CD14-positive monocyte (primary cell): Measurements from ENCODE around the gene VWA5B1. TPM values are rescaled to one million over a fixed set of nuclear protein-coding genes. Genes with fewer than 3 reads are reported as not detected.

Experiments
- DNase-seq, 3 donors: peaks; one replicate each; pipeline ENCODE4 v3.0.0-alpha.2; 2011 to 2022
- H2AFZ ChIP-seq: 2 replicates; pipeline ENCODE4 v1.6.0; 2012; ENCODE audit warnings: mild to moderate bottlenecking, low read depth, low read length, inconsistent platforms; ENCODE audit not compliant: insufficient read depth, poor library complexity, severe bottlenecking
- H3K27ac ChIP-seq, 2 donors: 1 replicate in 1 of 2; 2 replicates in 1 of 2; pipeline ENCODE4 v1.5.1; 2012 to 2013; ENCODE audit warnings: low read length in 2 of 2, control low read depth in 1 of 2, inconsistent platforms in 1 of 2, low read depth in 1 of 2, mild to moderate bottlenecking in 1 of 2
- H3K27me3 ChIP-seq, 2 donors: one replicate each; pipeline versions ENCODE4 v1.6.0 to v1.6.1; 2011 to 2013; ENCODE audit warnings: low read length in 2 of 2; ENCODE audit not compliant: control insufficient read depth in 2 of 2, insufficient read depth in 2 of 2
- H3K36me3 ChIP-seq, 2 donors: replicated peaks in 1 of 2; 1 replicate in 1 of 2; 2 replicates in 1 of 2; pipeline versions ENCODE4 v1.5.1 to v1.6.1; 2012 to 2013; ENCODE audit warnings: low read length in 2 of 2, control low read depth in 1 of 2, inconsistent platforms in 1 of 2, mild to moderate bottlenecking in 1 of 2; ENCODE audit not compliant: insufficient read depth in 2 of 2, control insufficient read depth in 1 of 2
- H3K4me1 ChIP-seq, 2 donors: 1 replicate in 1 of 2; 2 replicates in 1 of 2; pipeline versions ENCODE4 v1.5.1 to v1.6.1; 2012 to 2013; ENCODE audit warnings: low read length in 2 of 2, control low read depth in 1 of 2, inconsistent platforms in 1 of 2, mild to moderate bottlenecking in 1 of 2, moderate library complexity in 1 of 2; ENCODE audit not compliant: insufficient read depth in 2 of 2, control insufficient read depth in 1 of 2
- H3K4me2 ChIP-seq: replicated peaks from 2 replicates; pipeline ENCODE3; 2012; ENCODE audit warnings: low read length, moderate library complexity, mild to moderate bottlenecking; ENCODE audit not compliant: poor library complexity, severe bottlenecking; ENCODE audit errors: extremely low read depth
- H3K4me3 ChIP-seq, 3 experiments: fragments of 200-600 bp in 1 of 3; sonication (generic) in 1 of 3; replicated peaks in 1 of 3; 1 replicate in 2 of 3; 2 replicates in 1 of 3; pipeline ENCODE4 v1.5.1; 2011 to 2013; ENCODE audit warnings: low read length in 3 of 3, mild to moderate bottlenecking in 3 of 3, control low read depth in 2 of 3, low read depth in 2 of 3, inconsistent platforms in 1 of 3, moderate library complexity in 1 of 3
- H3K79me2 ChIP-seq: 2 replicates; pipeline ENCODE4 v1.6.0; 2012; ENCODE audit warnings: mild to moderate bottlenecking, control low read depth, inconsistent platforms, low read length, moderate library complexity; ENCODE audit not compliant: insufficient read depth
- H3K9ac ChIP-seq: 2 replicates; pipeline ENCODE4 v1.6.0; 2017; ENCODE audit warnings: low read length, mild to moderate bottlenecking; ENCODE audit not compliant: insufficient read depth, poor library complexity, severe bottlenecking
- H3K9me3 ChIP-seq, 2 donors: replicated peaks in 1 of 2; 1 replicate in 1 of 2; 2 replicates in 1 of 2; pipeline versions ENCODE4 v1.5.1 to v1.6.1; 2012 to 2013; ENCODE audit warnings: low read length in 2 of 2, control low read depth in 1 of 2; ENCODE audit not compliant: control insufficient read depth in 1 of 2, insufficient read depth in 1 of 2
- H4K20me1 ChIP-seq: 2 replicates; pipeline ENCODE4 v1.6.0; 2012; ENCODE audit warnings: mild to moderate bottlenecking, low read length, control low read depth, moderate library complexity; ENCODE audit not compliant: insufficient read depth
- H3K27ac Mint-ChIP-seq, 7 donors: one replicate each; pipeline ENCODE4 v1.8.0; 2020; ENCODE audit warnings: mild to moderate bottlenecking in 7 of 7, mixed read lengths in 7 of 7, moderate library complexity in 6 of 7, inconsistent platforms in 2 of 7
- H3K27me3 Mint-ChIP-seq, 3 donors: one replicate each; pipeline ENCODE4 v1.8.0; 2021 to 2022; ENCODE audit warnings: low read depth in 3 of 3, mild to moderate bottlenecking in 3 of 3, mixed read lengths in 3 of 3, moderate library complexity in 3 of 3, inconsistent platforms in 1 of 3
- H3K36me3 Mint-ChIP-seq, 2 donors: one replicate each; pipeline ENCODE4 v1.8.0; 2020; ENCODE audit warnings: mixed read lengths in 2 of 2, inconsistent platforms in 1 of 2, mild to moderate bottlenecking in 1 of 2
- H3K4me1 Mint-ChIP-seq: one replicate; pipeline ENCODE4 v1.8.0; 2020; ENCODE audit warnings: mild to moderate bottlenecking, mixed read lengths
- H3K4me3 Mint-ChIP-seq, 2 donors: one replicate each; pipeline ENCODE4 v1.8.0; 2020; ENCODE audit warnings: mild to moderate bottlenecking in 2 of 2, mixed read lengths in 2 of 2, moderate library complexity in 1 of 2
- H3K9me3 Mint-ChIP-seq, 7 donors: one replicate each; pipeline ENCODE4 v1.8.0; 2020 to 2022; ENCODE audit warnings: mixed read lengths in 7 of 7, mild to moderate bottlenecking in 6 of 7, moderate library complexity in 6 of 7, inconsistent platforms in 2 of 7
- WGBS: methylation state at CpG from one replicate; pipeline ENCODE4 v1.1.5; 2013; ENCODE audit warnings: missing lambda C conversion rate; ENCODE audit not compliant: insufficient coverage; 5-methylcytosine and 5-hydroxymethylcytosine counted together
- intact Hi-C, 2 donors: fragments of 100-400 bp; cut with micrococcal nuclease; formaldehyde crosslinking; loops; one replicate each; pipeline versions ENCODE4 v1.15.0 to v1.15.1; 2023
- polyA plus RNA-seq, 3 donors: library from polyadenylated mRNA; depleted of rRNA in 1 of 3; unstranded in 2 of 3; stranded (reverse) in 1 of 3; fragments of 300-500 nt in 2 of 3; fragments of >200 nt in 1 of 3; fragmentation: Illumina TruSeq in 2 of 3; gene quantifications; 1 replicate in 2 of 3; 2 replicates in 1 of 3; pipeline ENCODE4 v1.2.3, GENCODE V29; 2012 to 2021
- TF ChIP-seq, protein P1 (sequence below): fragments of 200-600 bp; IDR thresholded peaks from one replicate; pipeline ENCODE4 v1.8.0; 2022; ENCODE audit warnings: antibody characterized with exemption, mild to moderate bottlenecking

The VWA5B1 gene
- polyA plus RNA-seq, 3 donors = not detected

DNA sequence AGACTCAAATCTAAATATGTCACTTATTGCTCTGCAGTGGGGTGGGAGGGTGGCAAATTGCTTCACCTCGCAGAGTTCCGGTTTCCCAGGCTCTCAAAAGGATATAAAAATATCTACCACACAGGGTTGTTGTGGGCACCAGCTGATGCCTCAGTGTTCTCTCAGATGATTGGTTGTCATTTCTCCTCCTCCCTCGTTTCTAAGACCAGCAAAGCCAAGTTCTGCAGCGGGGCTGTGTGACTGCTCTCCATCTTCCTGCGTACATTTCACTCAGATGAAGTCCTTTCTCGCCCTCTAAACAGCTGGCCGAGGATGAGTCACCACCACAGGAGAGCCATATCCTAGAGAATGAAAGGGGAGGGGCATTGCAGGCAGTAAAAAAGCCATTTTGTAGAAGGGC lies 35.0 kb upstream of the VWA5B1 start:
- no peak overlapping the region for H3K4me2 ChIP-seq
- intact Hi-C loops = no loop called here
- H3K27ac Mint-ChIP-seq = no peak overlapping the region
- WGBS = 61% methylated on average over 3 of the region's 7 CpGs
- peaks cover 0 to 2% of the 10 kb centered on the region in 2 donors for H3K27me3 ChIP-seq
- H2AFZ ChIP-seq = no peak overlapping the region
- no peak overlapping the region for H3K27ac ChIP-seq
- H3K79me2 ChIP-seq = no peaks in the 10 kb centered on the region
- no peaks in the 10 kb centered on the region for H4K20me1 ChIP-seq
- no peak for DNase-seq
- H3K4me1 Mint-ChIP-seq = no peaks in the 10 kb centered on the region
- H3K36me3 Mint-ChIP-seq = no peaks in the 10 kb centered on the region
- no peak overlapping the region for H3K4me3 Mint-ChIP-seq
- no peak overlapping the region for H3K4me3 ChIP-seq
- no peaks in the 10 kb centered on the region for H3K4me1 ChIP-seq
- peaks cover 7 to 17% (median 7%) of the 10 kb centered on the region in 3 donors for H3K27me3 Mint-ChIP-seq
- no peaks in the 10 kb centered on the region for H3K9me3 ChIP-seq
- H3K9ac ChIP-seq = no peak overlapping the region
- no peaks in the 10 kb centered on the region for H3K36me3 ChIP-seq
- peaks cover 0 to 3% (median 0%) of the 10 kb centered on the region in 7 donors for H3K9me3 Mint-ChIP-seq
- TF ChIP-seq, protein P1, sequence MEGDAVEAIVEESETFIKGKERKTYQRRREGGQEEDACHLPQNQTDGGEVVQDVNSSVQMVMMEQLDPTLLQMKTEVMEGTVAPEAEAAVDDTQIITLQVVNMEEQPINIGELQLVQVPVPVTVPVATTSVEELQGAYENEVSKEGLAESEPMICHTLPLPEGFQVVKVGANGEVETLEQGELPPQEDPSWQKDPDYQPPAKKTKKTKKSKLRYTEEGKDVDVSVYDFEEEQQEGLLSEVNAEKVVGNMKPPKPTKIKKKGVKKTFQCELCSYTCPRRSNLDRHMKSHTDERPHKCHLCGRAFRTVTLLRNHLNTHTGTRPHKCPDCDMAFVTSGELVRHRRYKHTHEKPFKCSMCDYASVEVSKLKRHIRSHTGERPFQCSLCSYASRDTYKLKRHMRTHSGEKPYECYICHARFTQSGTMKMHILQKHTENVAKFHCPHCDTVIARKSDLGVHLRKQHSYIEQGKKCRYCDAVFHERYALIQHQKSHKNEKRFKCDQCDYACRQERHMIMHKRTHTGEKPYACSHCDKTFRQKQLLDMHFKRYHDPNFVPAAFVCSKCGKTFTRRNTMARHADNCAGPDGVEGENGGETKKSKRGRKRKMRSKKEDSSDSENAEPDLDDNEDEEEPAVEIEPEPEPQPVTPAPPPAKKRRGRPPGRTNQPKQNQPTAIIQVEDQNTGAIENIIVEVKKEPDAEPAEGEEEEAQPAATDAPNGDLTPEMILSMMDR = no peak

DNA sequence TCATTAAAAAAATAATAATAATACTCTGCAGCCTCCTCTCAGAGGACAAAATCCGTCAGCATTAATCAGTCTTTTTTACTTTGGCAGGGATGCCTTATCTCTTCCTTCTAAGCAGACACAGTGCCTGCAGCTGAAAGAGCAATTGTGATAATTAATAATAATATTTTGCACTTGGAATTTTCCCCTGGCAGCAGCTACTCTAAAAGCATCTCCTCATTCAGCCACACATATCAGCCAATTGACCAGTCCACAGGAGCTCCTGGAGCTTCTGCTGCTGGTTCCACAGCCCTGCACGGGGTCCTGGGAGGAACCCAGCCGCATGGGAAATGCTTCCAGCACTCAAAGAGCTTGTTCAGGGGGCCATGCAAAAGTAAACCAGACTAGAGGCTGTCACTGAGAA lies 31.0 kb upstream of the VWA5B1 start:
- Histone ChIP-seq H3K27ac (no peak overlapping the region), H3K4me3 (no peak overlapping the region), H4K20me1 (no peaks in the 10 kb centered on the region), H2AFZ (no peak overlapping the region), H3K4me1 (no peaks in the 10 kb centered on the region), H3K36me3 (no peaks in the 10 kb centered on the region), H3K79me2 (no peaks in the 10 kb centered on the region), H3K4me2 (no peak overlapping the region), H3K9ac (no peak overlapping the region), H3K9me3 (no peaks in the 10 kb centered on the region), H3K27me3 (no peaks in the 10 kb centered on the region)
- H3K27ac Mint-ChIP-seq = no peak overlapping the region
- no peaks in the 10 kb centered on the region for H3K4me1 Mint-ChIP-seq
- no peak overlapping the region for H3K4me3 Mint-ChIP-seq
- WGBS = 94% methylated on average over 2 of the region's 3 CpGs
- peaks cover 0 to under 1% (median 0%) of the 10 kb centered on the region in 7 donors for H3K9me3 Mint-ChIP-seq
- H3K27me3 Mint-ChIP-seq = peaks cover 10 to 26% (median 12%) of the 10 kb centered on the region in 3 donors
- TF ChIP-seq, protein P1 = no peak
- DNase-seq = no peak
- intact Hi-C loops = no loop called here
- H3K36me3 Mint-ChIP-seq = no peaks in the 10 kb centered on the region
